NOMO-1 (cell line): ENCODE data around the gene HPSE2.
"Not testable (repeated sequence)": the region's sequence is repeated elsewhere in the genome, so short reads cannot be mapped to it uniquely, and the experiment has no call there.

Experiments
- DNase-seq, 2 experiments: peaks; one replicate each; lab custom pipeline; 2025; ENCODE audit not compliant: unreplicated experiment in 2 of 2; lab: John Stamatoyannopoulos, UW

Gene HPSE2

GRCh38 chr10:99170116-99170675 lies 65.5 kb downstream of the HPSE2 start:
- no peak for DNase-seq

GRCh38 chr10:99161165-99161564 lies 74.5 kb downstream of the HPSE2 start:
- no peak for DNase-seq

GRCh38 chr10:99143651-99144050 lies 92.0 kb downstream of the HPSE2 start:
- DNase-seq, result no peak

GRCh38 chr10:99143011-99143410 lies 92.6 kb downstream of the HPSE2 start:
- DNase-seq, result no peak

- DNase-seq, result not testable (repeated sequence)
These were observed 102.8 kb downstream of the HPSE2 start for GRCh38 chr10:99132897-99133296.

- no peak for DNase-seq
These were observed 109.8 kb downstream of the HPSE2 start for GRCh38 chr10:99125879-99126278.

DNA sequence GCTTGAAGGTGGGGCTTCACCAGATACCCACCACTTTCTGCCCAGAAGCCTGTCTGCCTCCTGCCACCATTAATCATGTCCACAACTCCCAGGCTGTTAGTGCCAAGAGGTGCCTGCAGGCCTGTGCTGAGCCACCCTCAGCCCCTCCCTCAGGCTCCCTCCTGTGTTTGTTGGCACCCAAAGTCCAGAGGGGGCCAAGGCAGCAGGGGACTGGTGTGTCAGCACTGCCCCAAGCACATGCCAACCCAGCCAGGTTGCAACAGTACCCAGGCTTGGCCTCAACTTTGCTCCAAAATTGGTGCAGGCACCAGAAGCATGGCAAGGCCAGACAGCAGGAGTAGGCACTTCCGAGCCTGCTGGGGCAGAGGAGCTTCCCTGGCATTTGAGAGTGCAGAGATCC lies 111.3 kb downstream of the HPSE2 start:
- no peak for DNase-seq

GRCh38 chr10:99123851-99124250 lies 111.8 kb downstream of the HPSE2 start:
- DNase-seq, result no peak

- DNase-seq, result no peak
These were observed 112.3 kb downstream of the HPSE2 start for GRCh38 chr10:99123336-99123735.

GRCh38 chr10:99119258-99119748 lies 116.3 kb downstream of the HPSE2 start:
- DNase-seq, result no peak

DNA sequence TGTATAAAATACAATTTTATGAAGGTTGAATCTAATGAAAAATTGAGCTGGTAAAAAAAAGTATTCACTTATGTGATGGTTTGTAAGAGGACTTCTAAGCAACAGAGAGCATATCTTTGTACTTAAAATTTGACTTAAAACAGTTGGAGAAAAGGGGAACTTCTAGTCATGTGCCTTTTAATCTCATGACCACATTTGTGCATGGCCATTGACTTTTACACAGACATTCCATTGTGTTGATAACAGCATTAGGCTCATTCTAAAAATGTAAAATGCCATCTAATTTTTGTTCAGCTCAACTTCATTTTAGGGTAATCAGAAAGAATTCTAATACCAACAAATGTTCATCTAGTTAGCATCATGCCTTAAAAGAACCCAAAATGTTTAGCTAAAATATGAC lies 119.9 kb downstream of the HPSE2 start:
- no peak for DNase-seq

DNA sequence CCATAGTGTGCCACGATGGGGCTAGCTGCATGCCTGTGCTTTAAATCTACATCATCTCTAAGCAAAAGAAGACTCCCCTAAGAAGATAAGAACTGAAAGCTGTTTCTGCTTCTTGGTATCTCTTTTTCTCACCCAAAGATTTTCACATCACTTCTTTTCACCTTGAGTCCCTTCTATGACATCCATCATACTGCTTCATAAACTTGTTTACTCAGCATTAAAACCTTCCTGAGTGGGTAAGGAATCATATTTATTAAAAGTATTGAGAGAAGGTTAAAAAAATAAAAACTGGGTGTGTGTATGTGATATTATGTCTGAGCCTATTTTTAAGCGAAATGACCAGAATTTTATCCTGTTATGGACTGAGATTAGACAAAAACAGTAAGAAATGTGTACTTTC lies 150.3 kb downstream of the HPSE2 start:
- DNase-seq, result no peak

GRCh38 chr10:99084161-99084560 lies 151.5 kb downstream of the HPSE2 start:
- DNase-seq, result no peak

GRCh38 chr10:99080275-99080945 lies 155.2 kb downstream of the HPSE2 start:
- DNase-seq, result no peak

- DNase-seq, result no peak
These were observed 173.1 kb downstream of the HPSE2 start for GRCh38 chr10:99062591-99062990.

DNA sequence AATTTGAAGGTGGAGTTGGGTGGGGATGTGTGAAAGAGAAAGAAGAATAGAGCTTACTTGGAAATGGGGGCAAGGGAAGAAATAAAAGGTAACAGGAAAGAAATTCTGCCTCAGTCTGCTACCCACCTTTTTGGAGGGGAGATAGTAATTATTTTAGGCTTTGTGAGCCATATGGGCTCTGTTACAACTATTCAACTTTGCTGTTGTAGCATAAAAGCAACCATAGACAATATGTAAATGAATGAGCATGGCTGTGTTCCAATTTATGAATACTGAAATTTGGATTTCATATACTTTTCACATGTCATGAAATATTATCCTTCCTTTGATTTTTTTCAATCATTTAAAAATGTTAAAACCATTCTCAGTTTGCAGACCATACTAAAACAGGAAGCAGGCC lies 176.9 kb downstream of the HPSE2 start:
- DNase-seq, result no peak

DNA sequence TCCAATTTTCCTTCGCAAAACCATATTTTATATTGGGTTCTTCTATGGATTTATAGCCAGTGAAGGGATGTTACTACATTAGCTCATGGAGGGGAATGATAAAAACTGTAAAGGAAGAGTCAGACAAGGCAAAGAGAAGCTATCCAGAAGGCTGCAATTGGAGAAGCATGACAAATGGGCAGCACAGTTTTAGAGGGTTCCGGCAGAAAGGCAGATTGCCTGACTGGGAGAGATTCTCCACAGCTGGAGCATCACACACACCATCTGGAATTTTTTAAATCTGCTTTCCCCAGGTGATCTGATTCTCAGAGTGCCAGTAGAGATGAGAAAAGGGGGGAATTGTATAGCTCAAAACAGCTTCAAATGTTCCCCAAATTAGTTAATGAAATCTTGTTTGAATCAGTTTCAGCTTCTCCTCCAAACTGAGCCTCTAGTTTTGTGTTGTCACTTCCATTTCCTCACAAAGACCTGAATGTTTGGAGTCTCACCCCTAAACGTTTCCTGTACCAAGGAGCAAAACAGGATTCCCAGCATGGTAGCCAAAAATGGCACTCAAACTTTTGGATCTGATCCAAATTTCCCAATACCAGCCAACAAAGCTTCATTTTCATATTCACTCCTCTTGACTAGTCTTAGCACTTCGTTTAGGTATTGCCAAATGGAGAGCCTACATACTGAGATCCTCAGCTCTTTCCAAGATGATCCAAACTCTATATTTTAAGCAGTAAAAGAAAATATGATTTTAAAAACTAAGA lies 177.5 kb downstream of the HPSE2 start:
- DNase-seq, result no peak

- DNase-seq, result no peak
These were observed 190.0 kb downstream of the HPSE2 start for GRCh38 chr10:99045671-99046070.

DNA sequence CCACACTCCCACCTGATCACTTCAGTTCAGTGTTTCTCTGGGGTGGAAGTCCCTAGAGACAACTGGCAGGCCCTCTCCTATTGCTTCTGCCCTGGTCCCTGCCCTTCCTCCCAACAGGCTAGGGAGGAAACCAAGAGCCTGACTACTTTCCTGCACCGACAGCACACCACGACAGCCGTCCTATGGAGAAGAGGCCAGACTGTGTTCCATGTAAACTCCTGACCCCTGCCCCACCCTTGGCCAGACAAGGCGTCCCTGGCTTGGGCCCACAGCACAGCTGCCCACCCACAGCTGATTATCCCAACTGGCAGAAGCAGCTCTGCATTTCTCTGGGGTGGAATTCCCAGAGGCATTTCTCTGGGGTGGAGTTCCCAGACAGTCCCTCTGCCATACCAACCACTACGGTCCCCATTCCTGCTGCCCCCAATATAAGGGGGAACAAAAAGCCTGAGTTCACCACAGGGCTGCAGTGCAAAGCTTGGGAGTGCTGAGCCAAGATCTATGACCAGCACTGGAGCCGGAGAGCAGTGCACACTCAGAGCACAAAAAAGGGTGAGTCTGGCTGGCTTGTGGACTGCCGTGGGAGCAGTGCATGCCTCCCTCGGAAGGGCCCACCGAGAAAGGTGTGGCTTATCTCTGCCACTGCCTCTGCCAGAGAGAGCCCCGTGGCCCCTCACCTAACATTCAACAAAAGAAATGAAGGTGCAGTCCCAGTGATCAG lies 193.4 kb downstream of the HPSE2 start:
- no peak for DNase-seq

DNA sequence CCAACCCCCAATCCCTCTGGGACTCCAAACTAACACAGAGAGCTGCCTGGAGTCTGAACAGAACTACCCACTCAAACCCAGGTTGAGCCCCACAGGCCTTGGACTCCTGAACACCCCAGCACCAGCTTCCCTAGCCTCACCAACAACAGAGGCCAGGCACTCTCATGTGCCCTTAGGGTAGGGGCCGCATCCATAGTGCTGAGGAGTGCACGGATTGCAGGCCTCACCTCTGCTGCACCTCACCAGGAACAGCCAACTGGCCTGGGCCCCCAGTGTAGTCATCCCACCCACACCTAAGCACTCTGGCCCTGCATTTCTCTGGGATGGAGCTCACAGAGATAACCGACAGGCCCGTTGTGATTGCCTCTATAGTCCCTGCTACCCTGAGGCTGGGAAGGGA lies 194.2 kb downstream of the HPSE2 start:
- DNase-seq, result no peak

- no peak for DNase-seq
These were observed 221.8 kb downstream of the HPSE2 start for GRCh38 chr10:99013885-99014284.
